Mononuclear cell (primary cell): ENCODE measurements around the gene SYMPK. TPM values are rescaled to one million over a fixed set of nuclear protein-coding genes. Genes with fewer than 3 reads are reported as not detected.

ENCODE experiments used
- H3K27me3 ChIP-seq: 2 replicates; pipeline ENCODE4 v1.6.0; 2011; ENCODE audit warnings: low read length, control low read depth; ENCODE audit not compliant: insufficient read depth
- H3K4me1 ChIP-seq: 2 replicates; pipeline ENCODE4 v1.5.1; 2011; ENCODE audit warnings: mild to moderate bottlenecking, low read length, control low read depth; ENCODE audit not compliant: insufficient read depth
- H3K4me3 ChIP-seq: 2 replicates; pipeline ENCODE4 v1.5.1; 2011; ENCODE audit warnings: mild to moderate bottlenecking, low read length, moderate library complexity
- H3K9me3 ChIP-seq: 2 replicates; pipeline ENCODE4 v1.5.1; 2011; ENCODE audit warnings: low read depth, mild to moderate bottlenecking, control low read depth, low read length
- total RNA-seq: library from RNA; depleted of rRNA; stranded (reverse); fragments of >200 nt; gene quantifications from one replicate; pipeline ENCODE4 v1.2.3, GENCODE V29; 2012

The SYMPK gene
- total RNA-seq, 1 donor = 27.2 TPM

DNA sequence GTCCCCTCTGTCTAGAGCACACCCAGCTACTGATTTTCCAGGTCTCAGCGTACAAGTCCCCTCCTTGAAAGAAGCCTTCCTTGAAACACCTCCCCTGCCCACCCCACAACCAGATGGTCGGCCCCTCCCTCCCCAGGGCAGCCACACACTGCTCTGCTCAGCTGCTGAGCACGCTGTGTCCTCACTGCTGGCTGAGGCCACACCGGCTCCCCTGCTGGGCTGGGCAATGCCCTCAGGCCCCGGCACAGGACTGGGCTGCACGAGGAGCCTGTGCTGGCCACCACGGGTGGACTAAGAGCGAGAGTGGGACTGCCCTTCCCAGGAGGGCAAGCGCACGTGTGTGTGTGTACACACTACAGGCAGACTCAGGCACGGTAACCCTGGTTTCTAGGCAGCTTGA, 36.0 kb downstream of the SYMPK start:
- no peaks in the 10 kb centered on the region for H3K9me3 ChIP-seq
- H3K4me3 ChIP-seq = no peak overlapping the region
- H3K27me3 ChIP-seq = no peaks in the 10 kb centered on the region
- no peaks in the 10 kb centered on the region for H3K4me1 ChIP-seq

DNA sequence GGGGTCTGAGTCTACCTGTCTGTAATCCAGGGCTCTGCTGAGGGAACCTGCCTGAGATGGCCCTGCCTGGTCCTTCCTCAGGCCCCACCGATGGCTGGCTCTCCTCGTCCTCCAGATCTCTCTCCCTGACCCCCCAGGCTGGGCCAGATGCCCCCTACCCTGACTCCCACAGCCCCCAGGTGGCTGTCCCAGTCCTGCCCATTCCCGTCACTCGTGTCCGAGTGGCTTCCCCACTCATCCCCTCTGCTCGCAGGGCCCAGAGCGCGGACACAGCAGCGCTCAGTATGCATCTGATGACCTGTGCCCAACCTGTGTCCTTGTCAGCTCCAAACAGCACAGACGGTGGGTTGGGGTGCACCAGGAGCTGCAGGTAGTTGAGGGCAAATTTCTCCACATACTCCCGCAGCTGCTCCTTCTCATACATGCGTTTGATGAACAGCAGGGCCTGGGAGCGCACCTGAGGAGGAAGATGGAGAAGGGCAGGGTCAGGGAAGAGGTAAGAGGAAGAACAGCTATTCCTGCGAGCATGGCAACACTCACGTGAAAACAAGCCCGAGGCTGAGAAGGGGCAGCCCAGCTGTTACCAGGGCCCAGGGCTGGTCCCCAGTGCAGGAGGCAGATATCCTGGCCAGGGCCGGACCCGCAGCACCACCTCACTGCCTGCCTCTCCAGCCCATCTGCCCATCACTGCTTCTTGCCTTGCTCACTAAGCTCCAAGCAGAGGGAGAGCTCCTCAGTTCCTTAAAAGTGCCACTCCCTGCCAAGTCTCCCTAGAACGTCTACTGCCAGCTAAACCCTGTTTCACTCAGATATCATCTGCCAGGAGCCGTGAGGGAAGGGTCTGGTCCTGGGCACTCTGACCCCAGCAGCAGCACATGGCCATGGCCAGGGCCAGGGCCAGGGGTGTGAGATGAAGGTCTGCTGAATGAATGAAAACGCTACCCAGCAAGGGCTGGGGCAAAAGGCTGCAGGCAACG, 36.7 kb downstream of the SYMPK start:
- Histone ChIP-seq H3K9me3 (no peaks in the 10 kb centered on the region), H3K27me3 (no peaks in the 10 kb centered on the region), H3K4me3 (no peak overlapping the region), H3K4me1 (no peaks in the 10 kb centered on the region)

DNA sequence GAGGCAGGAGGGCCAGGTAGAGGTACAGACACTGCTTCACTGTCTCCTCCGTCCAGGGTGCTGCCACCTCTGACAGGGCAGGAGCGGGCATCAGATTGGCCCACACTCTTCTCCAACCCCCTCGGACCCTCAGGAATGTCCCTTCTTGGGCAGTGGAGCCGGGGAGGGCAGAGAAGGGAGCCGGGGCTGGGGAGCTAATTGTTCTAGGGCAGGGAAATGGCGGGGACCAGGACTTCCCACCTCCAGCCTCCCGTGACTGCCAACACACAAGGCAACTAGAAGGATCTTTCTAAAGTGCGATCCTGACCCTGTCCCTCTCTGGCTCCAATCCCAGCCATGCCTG, 37.7 kb downstream of the SYMPK start:
- H3K9me3 ChIP-seq = no peaks in the 10 kb centered on the region
- no peak overlapping the region for H3K4me3 ChIP-seq
- H3K27me3 ChIP-seq = no peaks in the 10 kb centered on the region
- H3K4me1 ChIP-seq = no peaks in the 10 kb centered on the region

DNA sequence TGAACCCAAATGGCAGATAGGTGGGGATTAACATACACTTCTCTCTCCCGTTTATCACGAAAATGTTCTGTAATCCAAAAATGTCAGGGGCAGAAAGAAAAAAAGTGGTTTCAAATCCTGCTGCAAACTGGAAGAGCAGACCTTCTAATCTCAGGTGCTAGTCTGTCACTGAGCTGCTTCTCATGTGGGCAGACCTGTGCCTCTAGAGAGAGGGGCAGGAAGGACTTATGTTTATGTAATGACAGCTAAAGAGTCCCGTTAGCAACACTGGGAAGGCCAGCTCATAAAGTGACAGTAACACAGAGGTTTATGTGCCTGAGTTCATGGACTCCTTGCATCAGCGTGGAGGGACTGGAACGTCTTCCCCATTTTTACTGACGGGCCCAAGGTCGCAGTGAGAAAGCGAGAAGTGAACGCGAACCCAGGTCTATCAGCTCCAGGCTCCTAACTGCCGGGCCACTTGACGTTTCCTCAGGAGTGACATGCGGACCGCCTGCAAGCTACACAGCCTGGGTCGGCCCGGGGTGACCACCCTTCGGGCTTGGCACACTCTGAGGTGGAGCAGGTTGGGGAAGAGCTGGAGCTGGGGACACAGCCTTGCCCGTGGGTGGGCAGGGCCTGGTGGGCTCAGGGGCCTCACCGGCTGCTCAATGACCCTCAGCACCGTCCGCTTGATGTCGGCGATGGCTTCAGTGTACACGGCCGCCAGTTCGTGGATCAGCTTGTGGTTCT, 38.2 kb downstream of the SYMPK start:
- no peaks in the 10 kb centered on the region for H3K4me1 ChIP-seq
- no peaks in the 10 kb centered on the region for H3K9me3 ChIP-seq
- H3K4me3 ChIP-seq = no peak overlapping the region
- H3K27me3 ChIP-seq = no peaks in the 10 kb centered on the region

DNA sequence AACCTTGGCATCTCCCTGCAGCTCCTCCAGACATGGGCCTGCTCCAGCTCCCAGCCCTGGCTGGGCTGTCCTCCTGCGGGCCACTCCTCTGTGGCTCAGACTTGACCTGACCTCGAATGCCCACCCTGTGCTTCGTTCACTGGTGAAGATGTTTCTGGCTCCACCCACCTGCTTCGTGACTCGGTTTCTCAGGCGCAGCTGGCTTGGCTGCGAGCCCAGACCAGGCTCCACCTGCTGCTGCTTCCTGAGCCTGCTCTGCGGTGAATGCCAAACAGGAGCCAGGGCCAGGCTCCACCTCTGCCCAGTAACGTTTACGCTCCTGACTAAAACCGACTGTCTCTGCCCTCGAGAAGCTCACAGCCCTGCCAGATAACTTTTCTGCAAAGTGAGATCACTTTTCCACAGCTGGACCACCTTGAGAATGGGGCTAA, 38.9 kb downstream of the SYMPK start:
- Histone ChIP-seq H3K27me3 (no peaks in the 10 kb centered on the region), H3K4me3 (no peak overlapping the region), H3K4me1 (no peaks in the 10 kb centered on the region), H3K9me3 (no peaks in the 10 kb centered on the region)

DNA sequence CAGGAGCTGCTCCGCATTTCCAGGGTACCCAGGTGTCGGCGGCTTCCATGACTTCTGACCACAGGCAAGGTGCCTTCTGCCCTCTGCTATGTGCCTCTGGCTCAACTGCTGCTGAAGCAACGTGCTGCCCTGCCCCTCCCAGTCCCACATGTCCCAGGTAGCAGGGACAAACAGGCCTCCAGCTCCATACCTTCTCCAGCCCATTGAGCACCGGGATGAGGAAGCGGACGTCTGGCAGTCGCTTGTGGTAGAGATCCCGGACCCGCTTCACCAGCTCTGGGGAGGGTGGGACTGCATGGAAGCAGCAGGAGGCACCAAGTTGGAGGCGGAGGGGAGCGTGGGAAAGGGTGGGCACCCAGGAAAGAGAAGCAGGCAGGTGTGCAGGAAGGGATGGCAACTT, 39.8 kb downstream of the SYMPK start:
- H3K27me3 ChIP-seq = no peaks in the 10 kb centered on the region
- H3K4me1 ChIP-seq = no peaks in the 10 kb centered on the region
- H3K9me3 ChIP-seq = no peaks in the 10 kb centered on the region

DNA sequence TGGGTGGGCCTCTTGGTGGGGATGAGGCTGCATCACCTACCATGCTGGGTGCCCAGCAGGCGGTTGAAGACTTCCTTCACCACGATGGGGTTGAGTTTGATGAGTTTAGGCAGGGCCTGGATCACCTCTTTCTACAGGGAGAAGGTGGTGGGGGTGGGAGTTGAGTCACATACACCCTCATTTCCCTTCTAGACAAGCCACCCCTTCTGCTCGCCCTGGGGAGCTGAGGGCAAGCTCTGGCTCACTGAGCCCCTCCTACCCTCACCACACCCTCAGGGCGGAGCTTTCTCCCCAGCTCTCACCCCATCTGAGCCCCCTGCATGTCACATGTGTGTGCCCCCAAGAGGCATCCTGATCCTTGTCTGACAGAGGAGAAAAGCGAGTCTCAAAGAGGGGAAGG, 40.2 kb downstream of the SYMPK start:
- Histone ChIP-seq H3K27me3 (no peaks in the 10 kb centered on the region), H3K9me3 (no peaks in the 10 kb centered on the region), H3K4me3 (no peak overlapping the region), H3K4me1 (no peaks in the 10 kb centered on the region)

More for the DNA sequence above, 39.8 kb downstream of the SYMPK start:
- H3K4me3 ChIP-seq = no peak overlapping the region

DNA sequence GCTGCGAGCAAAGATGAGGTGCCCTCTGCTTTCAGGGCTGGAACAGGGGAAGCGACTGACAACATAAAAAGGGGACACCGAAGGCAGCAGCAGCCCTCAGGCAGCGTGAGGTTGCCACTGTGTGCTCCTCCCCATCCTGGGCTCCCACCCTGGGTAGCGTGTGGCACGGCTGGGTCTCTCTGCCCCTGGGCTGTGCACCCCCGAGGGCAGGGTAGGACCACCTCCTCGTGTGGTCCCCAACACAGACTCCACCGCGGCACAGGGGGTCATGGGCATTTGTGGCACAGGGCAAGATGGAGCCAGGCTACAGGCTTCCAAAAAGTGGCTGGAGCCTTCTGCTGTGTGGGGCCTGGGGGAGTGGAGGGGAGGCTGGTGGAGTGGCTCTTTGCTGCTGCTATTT, 41.4 kb downstream of the SYMPK start:
- Histone ChIP-seq H3K27me3 (no peaks in the 10 kb centered on the region), H3K4me1 (peaks cover 5% of the 10 kb centered on the region)

DNA sequence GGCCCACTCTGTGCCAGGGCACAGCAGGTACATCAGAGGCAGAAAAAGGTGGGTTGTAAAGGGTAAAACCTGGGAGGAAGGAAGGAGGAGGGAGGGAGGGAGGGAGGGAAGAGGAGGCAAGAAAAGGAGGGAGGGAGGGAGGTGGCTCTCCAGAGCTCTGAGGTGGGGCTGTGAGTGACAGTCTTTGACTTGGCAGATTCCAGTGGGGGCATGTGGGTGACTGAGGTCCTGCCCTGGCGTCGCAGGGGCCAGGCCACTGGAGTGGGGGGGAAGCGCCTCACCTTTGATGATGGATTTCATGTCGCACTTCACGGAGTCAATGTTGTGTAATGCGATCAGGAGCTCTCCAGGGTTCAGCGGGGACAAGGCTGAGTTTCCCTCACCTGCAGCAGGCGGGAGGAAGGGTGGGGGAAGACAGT, 41.8 kb downstream of the SYMPK start:
- Histone ChIP-seq H3K27me3 (no peaks in the 10 kb centered on the region), H3K9me3 (no peaks in the 10 kb centered on the region), H3K4me3 (no peak overlapping the region), H3K4me1 (peaks cover 5% of the 10 kb centered on the region)

More for the DNA sequence above, 41.4 kb downstream of the SYMPK start:
- Histone ChIP-seq H3K9me3 (no peaks in the 10 kb centered on the region), H3K4me3 (no peak overlapping the region)

DNA sequence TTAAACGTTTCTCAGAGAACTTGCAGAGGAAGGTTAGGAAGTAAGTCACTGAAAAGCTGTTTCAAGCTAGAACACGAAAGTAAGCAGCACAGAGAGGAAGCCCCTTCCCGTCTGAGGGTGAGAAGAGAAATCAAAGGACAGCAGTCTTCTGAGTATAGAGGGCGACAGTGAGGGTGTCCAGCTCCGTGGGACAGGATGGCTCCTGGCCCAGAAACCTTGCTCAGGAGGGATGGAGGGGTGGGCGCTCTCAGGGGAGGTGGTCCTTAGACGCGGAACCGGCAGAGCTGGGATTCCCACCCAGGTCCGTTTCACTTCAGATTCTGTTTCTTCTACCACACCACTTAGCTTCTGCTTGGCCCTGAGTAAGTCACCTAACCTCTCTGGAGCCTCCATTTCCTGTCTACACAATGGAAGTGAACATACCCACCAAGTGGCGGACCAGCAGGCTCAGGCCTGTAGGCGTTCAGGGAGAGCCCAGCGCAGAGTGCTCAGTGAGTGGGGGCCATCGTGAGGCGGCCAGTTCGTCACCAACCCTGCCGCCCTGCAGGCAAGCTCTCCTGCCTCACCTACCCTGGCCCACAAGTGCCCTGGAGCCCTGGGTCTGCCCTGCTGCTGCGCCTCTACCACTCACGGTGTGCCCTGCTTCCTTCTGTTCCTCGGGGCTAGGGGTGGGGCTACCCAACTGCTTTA, 42.4 kb downstream of the SYMPK start:
- Histone ChIP-seq H3K4me3 (no peak overlapping the region), H3K4me1 (peaks cover 9% of the 10 kb centered on the region), H3K9me3 (no peaks in the 10 kb centered on the region), H3K27me3 (no peaks in the 10 kb centered on the region)

DNA sequence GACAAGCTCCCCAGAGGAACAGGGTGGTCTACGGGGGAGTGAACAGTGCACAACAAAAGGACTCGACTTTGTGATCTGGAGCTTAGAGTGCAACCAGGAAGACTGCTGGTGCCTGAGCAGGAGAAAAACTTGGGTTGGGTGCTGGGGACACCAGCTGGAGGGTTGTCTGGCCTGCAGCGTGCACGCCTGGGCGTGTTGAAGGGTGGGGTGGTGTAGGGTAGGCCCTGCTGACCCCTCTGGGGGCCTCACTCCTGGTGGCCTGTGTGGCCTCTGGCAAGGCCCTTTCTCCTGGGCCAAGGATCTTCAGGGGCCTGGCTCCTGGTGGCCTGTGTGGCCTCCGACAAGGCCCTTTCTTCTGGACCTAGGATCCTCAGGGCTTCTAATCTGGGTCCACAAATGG, 43.2 kb downstream of the SYMPK start:
- H3K27me3 ChIP-seq = peaks cover 3% of the 10 kb centered on the region
- no peaks in the 10 kb centered on the region for H3K9me3 ChIP-seq
- H3K4me3 ChIP-seq = no peak overlapping the region
- H3K4me1 ChIP-seq = peaks cover 9% of the 10 kb centered on the region

DNA sequence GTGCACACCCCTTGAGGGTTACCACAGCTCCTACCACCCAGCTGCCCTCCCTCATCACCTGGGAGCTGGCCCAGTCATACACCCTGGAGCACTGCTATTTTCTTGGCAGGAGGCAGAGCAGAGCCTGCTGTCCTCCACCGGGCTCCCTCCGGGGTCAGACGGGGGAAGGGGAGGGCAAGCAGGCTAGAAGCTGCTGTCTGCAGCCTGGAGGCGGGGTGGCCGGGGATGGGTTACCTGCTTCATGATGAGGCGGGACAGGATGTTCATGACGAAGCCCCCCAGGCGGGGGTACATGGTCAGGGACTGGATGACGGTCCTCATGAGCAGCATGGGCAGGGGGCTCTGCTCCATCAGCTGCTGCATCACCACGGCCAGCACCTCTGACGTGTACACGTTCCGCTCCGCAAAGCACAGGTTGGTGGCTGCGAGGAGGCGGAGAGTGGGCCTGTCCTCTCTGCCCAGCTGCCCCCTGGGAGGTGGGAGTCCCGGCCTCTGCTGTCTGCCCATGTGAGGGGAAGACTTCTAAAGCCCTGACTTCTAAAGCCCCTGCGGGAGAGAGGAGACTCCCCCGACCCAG, 45.1 kb downstream of the SYMPK start:
- Histone ChIP-seq H3K9me3 (no peaks in the 10 kb centered on the region), H3K27me3 (peaks cover 7% of the 10 kb centered on the region), H3K4me1 (peaks cover 9% of the 10 kb centered on the region), H3K4me3 (no peak overlapping the region)

DNA sequence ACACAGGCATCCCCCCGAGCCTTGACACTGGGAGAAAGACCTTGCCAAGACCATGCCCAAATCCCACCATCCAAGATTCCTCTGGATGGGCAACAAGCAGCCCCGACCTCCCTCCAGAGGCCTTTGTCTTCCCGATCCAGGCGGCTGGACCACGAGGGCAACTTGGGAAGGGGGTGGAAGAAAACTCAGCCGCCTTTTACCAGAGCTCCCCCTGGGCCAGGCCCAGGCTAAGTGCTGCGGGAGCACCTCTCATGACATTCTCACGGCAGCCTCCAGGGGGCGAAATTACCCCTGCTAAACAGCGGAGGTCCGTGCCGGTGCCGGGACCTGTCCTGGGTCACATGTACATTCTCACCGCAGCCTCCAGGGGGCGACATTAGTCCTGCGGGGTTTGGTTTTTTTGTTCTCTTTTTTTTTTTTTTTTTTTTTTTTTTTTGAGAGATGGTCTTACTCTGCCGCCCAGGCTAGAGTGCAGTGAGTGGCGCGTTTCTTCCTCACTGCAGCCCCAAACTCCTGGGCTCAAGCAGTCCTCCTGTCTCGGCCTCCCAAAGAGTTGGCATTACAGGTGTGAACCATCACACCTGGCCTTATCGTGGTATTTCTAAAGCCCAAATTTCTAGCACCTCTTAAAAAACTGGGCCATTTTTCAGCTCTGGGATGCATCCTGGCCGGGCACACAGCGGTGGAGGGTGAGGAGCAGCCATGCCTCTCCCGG, 45.8 kb downstream of the SYMPK start:
- no peak overlapping the region for H3K4me3 ChIP-seq
- H3K27me3 ChIP-seq = peaks cover 7% of the 10 kb centered on the region
- no peaks in the 10 kb centered on the region for H3K9me3 ChIP-seq
- peaks cover 9% of the 10 kb centered on the region for H3K4me1 ChIP-seq

DNA sequence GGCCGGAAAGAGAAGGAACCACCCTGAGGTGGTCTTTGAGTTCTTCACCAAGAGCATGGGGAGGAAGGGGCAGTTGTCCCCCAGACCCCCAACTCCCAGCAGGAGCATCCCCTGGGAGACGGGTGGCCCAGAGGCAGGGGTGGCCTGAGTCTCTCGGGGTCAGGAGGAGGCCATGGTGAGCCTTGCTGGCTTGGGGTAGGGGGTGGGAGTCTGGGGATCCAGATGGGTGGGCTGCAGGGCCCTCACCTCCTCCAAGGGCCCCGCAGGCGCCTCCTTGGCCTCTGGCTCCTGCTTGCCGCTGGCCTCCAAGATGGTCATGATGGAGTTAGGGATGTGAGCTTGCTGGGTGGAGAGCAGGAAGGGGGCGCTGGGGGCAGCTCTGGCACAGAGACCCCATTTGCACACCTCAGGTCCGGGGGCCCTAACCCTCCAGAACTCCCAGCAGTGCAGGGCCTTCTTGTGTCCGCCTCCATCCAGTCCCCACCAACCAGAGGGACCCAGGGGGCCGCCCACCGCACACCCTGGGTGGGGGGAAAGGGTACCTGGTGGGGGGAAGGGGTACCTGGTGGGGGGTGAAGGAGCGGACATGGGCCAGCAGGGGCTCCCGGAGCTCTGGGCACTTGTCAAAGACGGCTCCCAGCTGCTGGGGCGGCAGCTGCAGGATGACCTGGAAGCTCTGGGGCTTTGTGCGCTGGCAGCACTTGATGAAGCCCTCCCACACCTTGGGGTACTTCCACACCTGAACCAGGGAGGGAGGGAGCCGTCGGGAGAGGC, 46.5 kb downstream of the SYMPK start:
- Histone ChIP-seq H3K9me3 (no peaks in the 10 kb centered on the region), H3K4me3 (no peak overlapping the region)

More for the DNA sequence above, 46.5 kb downstream of the SYMPK start:
- H3K27me3 ChIP-seq = peaks cover 7% of the 10 kb centered on the region
- peaks cover 9% of the 10 kb centered on the region for H3K4me1 ChIP-seq
